ENCODE data around the gene CD69. TPM values are rescaled to one million over a fixed set of nuclear protein-coding genes. Genes with fewer than 3 reads are reported as not detected.

The CD69 gene
- total and polyA plus RNA-seq, 7 donors: 2.3 to 31.4 (median 3.0) TPM

- DNase-seq: no peak
- H3K36me3 ChIP-seq: no peaks in the 10 kb centered on the region
- H3K27me3 ChIP-seq: no peaks in the 10 kb centered on the region
- 51 to 82% methylated on average over 5 of the region's 5 CpGs for WGBS, 2 donors
- intact Hi-C loops (cut with DNase I): no loop called here
- TF ChIP-seq POLR2AphosphoS5 (IDR thresholded peaks at IDR 0.05) (no peak), CTCF (IDR thresholded peaks at IDR 0.05) (no peak), EP300 (IDR thresholded peaks at IDR 0.05) (no peak), POLR2A (IDR thresholded peaks at IDR 0.05) (no peak)
- H3K4me3 ChIP-seq: no peak overlapping the region
- no peaks in the 10 kb centered on the region for H3K4me1 ChIP-seq
- no peak overlapping the region for H3K27ac ChIP-seq
- H3K9me3 ChIP-seq: no peaks in the 10 kb centered on the region
Measured at GRCh38 chr12:9757433-9758025, 3.2 kb downstream of the CD69 start.

GRCh38 chr12:9756706-9757105, 4.0 kb downstream of the CD69 start:
- intact Hi-C loops (cut with DNase I): no loop called here
- TF ChIP-seq CTCF (IDR thresholded peaks at IDR 0.05): no peak
- TF ChIP-seq POLR2AphosphoS5 (IDR thresholded peaks at IDR 0.05): no peak
- TF ChIP-seq EP300 (IDR thresholded peaks at IDR 0.05): no peak
- no peak for TF ChIP-seq POLR2A (IDR thresholded peaks at IDR 0.05)
- H3K36me3 ChIP-seq: no peaks in the 10 kb centered on the region
- no peak for DNase-seq
- no peaks in the 10 kb centered on the region for H3K4me1 ChIP-seq
- H3K4me3 ChIP-seq: no peak overlapping the region
- WGBS, 2 donors: 82 to 84% methylated on average over 5 of the region's 5 CpGs
- H3K9me3 ChIP-seq: no peaks in the 10 kb centered on the region
- no peaks in the 10 kb centered on the region for H3K27me3 ChIP-seq
- H3K27ac ChIP-seq: no peak overlapping the region

- Histone ChIP-seq H3K4me3 (no peak overlapping the region), H3K9me3 (no peaks in the 10 kb centered on the region), H3K4me1 (peaks cover 0 to 1% (median 0%) of the 10 kb centered on the region in 4 donors), H3K36me3 (no peaks in the 10 kb centered on the region), H3K27me3 (no peaks in the 10 kb centered on the region), H3K27ac (no peak overlapping the region)
- 72 to 81% methylated on average over 2 of the region's 2 CpGs for WGBS, 2 donors
- no peak for DNase-seq
- TF ChIP-seq EP300 (IDR thresholded peaks at IDR 0.05) (no peak), CTCF (IDR thresholded peaks at IDR 0.05) (no peak), POLR2AphosphoS5 (IDR thresholded peaks at IDR 0.05) (no peak), POLR2A (IDR thresholded peaks at IDR 0.05) (no peak)
- intact Hi-C loops (cut with DNase I): no loop called here
Measured at GRCh38 chr12:9756170-9756569, 4.5 kb downstream of the CD69 start.

GRCh38 chr12:9755567-9755966, 5.1 kb downstream of the CD69 start:
- Histone ChIP-seq H3K27me3 (no peaks in the 10 kb centered on the region), H3K4me3 (no peak overlapping the region), H3K27ac (no peak overlapping the region), H3K9me3 (no peaks in the 10 kb centered on the region), H3K36me3 (no peaks in the 10 kb centered on the region), H3K4me1 (peaks cover 0 to 7% (median 0%) of the 10 kb centered on the region in 4 donors)
- intact Hi-C loops (cut with DNase I): no loop called here
- no peak for DNase-seq
- no peak for TF ChIP-seq CTCF (IDR thresholded peaks at IDR 0.05)
- TF ChIP-seq POLR2A (IDR thresholded peaks at IDR 0.05): no peak
- TF ChIP-seq POLR2AphosphoS5 (IDR thresholded peaks at IDR 0.05): no peak
- TF ChIP-seq EP300 (IDR thresholded peaks at IDR 0.05): no peak
- WGBS, 2 donors: 60 to 73% methylated on average over 2 of the region's 2 CpGs

- no peaks in the 10 kb centered on the region for H3K27me3 ChIP-seq
- TF ChIP-seq POLR2AphosphoS5 (IDR thresholded peaks at IDR 0.05): no peak
- TF ChIP-seq EP300 (IDR thresholded peaks at IDR 0.05): no peak
- no peak for TF ChIP-seq CTCF (IDR thresholded peaks at IDR 0.05)
- no peak for TF ChIP-seq POLR2A (IDR thresholded peaks at IDR 0.05)
- DNase-seq: no peak
- no peak overlapping the region for H3K4me3 ChIP-seq
- intact Hi-C loops (cut with DNase I): no loop called here
- no peak overlapping the region for H3K27ac ChIP-seq
- peaks cover 0 to 9% (median 0%) of the 10 kb centered on the region in 4 donors for H3K4me1 ChIP-seq
- no peaks in the 10 kb centered on the region for H3K36me3 ChIP-seq
- H3K9me3 ChIP-seq: no peaks in the 10 kb centered on the region
Measured at GRCh38 chr12:9755035-9755434, 5.7 kb downstream of the CD69 start.

Data from sigmoid colon (tissue), 7 donors.